Choroid plexus epithelial cell (primary cell): ENCODE data around the gene MRPL27.
A peak's percentile ranks its signal among the peaks of the same experiment; 100 is the strongest.

Experiments
- DNase-seq: peaks from one replicate; pipeline ENCODE4 v3.0.0-alpha.2; 2010; ENCODE audit warnings: low read depth
- H3K4me3 ChIP-seq: 2 replicates; pipeline ENCODE4 v1.5.1; 2011; ENCODE audit warnings: low read depth, mild to moderate bottlenecking, control low read depth, low read length, moderate library complexity
- CTCF ChIP-seq: conservative IDR thresholded peaks from 2 replicates; pipeline ENCODE4 v1.5.1; 2011; ENCODE audit warnings: low read depth, mild to moderate bottlenecking, control low read depth, inconsistent platforms, low read length, moderate library complexity

The MRPL27 gene

GRCh38 chr17:50394711-50395110, 21.7 kb upstream of the MRPL27 start:
- peak overlapping the region; percentile 16 for H3K4me3 ChIP-seq
- no peak for DNase-seq
- no peak for TF ChIP-seq CTCF

GRCh38 chr17:50393700-50394099, 20.7 kb upstream of the MRPL27 start:
- no peak for TF ChIP-seq CTCF
- DNase-seq, result no peak
- no peak overlapping the region for H3K4me3 ChIP-seq

- H3K4me3 ChIP-seq, result no peak overlapping the region
- no peak for TF ChIP-seq CTCF
- no peak for DNase-seq
Measured at GRCh38 chr17:50392621-50393020, 19.6 kb upstream of the MRPL27 start.

- DNase-seq, result no peak
- no peak for TF ChIP-seq CTCF
- no peak overlapping the region for H3K4me3 ChIP-seq
Measured at GRCh38 chr17:50389534-50389933, 16.6 kb upstream of the MRPL27 start.

- DNase-seq, result no peak
- H3K4me3 ChIP-seq, result no peak overlapping the region
- no peak for TF ChIP-seq CTCF
Measured at GRCh38 chr17:50388728-50389127, 15.7 kb upstream of the MRPL27 start.

- no peak for DNase-seq
- no peak overlapping the region for H3K4me3 ChIP-seq
- TF ChIP-seq CTCF, result no peak
Measured at GRCh38 chr17:50386510-50386909, 13.5 kb upstream of the MRPL27 start.

GRCh38 chr17:50382931-50383330, 9.9 kb upstream of the MRPL27 start:
- H3K4me3 ChIP-seq, result no peak overlapping the region
- no peak for TF ChIP-seq CTCF
- no peak for DNase-seq
